Liver (tissue), 9 donors: ENCODE data around the gene RHAG. TPM values are rescaled to one million over a fixed set of nuclear protein-coding genes. Genes with fewer than 3 reads are reported as not detected.
A peak's percentile ranks its signal among the peaks of the same experiment; 100 is the strongest.

Experiments
- DNase-seq: peaks from one replicate; pipeline ENCODE4 v3.0.0-alpha.2; 2017; ENCODE audit warnings: low spot score
- H3K27ac ChIP-seq, 2 donors: one replicate each; pipeline ENCODE4 v1.7.0; 2013; ENCODE audit warnings: inconsistent platforms in 2 of 2, low read length in 2 of 2, control low read depth in 1 of 2, low read depth in 1 of 2, mild to moderate bottlenecking in 1 of 2
- H3K27me3 ChIP-seq, 4 donors: one replicate each; pipeline versions ENCODE4 v1.6.1 to v1.7.0; 2013; ENCODE audit warnings: low read length in 3 of 4, inconsistent platforms in 1 of 4, mild to moderate bottlenecking in 1 of 4, moderate library complexity in 1 of 4; ENCODE audit not compliant: control insufficient read depth in 4 of 4, insufficient read depth in 4 of 4
- H3K36me3 ChIP-seq, 4 donors: one replicate each; pipeline versions ENCODE4 v1.6.1 to v1.7.0; 2013; ENCODE audit warnings: low read length in 3 of 4, mild to moderate bottlenecking in 3 of 4, low read depth in 1 of 4, moderate library complexity in 1 of 4; ENCODE audit not compliant: control insufficient read depth in 4 of 4, insufficient read depth in 3 of 4
- H3K4me1 ChIP-seq, 4 donors: one replicate each; pipeline versions ENCODE4 v1.6.1 to v1.7.0; 2013; ENCODE audit warnings: low read length in 3 of 4, mild to moderate bottlenecking in 3 of 4, moderate library complexity in 1 of 4; ENCODE audit not compliant: control insufficient read depth in 4 of 4, insufficient read depth in 4 of 4
- H3K4me3 ChIP-seq, 3 donors: one replicate each; pipeline versions ENCODE4 v1.6.1 to v1.7.0; 2013; ENCODE audit warnings: low read length in 3 of 3, control low read depth in 1 of 3, low read depth in 1 of 3, mild to moderate bottlenecking in 1 of 3
- H3K9ac ChIP-seq, 2 donors: one replicate each; pipeline ENCODE4 v1.7.0; 2013; ENCODE audit warnings: low read length in 2 of 2, mild to moderate bottlenecking in 2 of 2, moderate library complexity in 2 of 2, control low read depth in 1 of 2, low read depth in 1 of 2
- H3K9me3 ChIP-seq, 4 donors: one replicate each; pipeline versions ENCODE4 v1.6.1 to v1.7.0; 2013; ENCODE audit warnings: low read length in 3 of 4; ENCODE audit not compliant: control insufficient read depth in 4 of 4
- FOXA1 ChIP-seq: IDR thresholded peaks from 2 replicates; pipeline ENCODE4 v1.6.1; 2016; ENCODE audit warnings: antibody characterized with exemption
- FOXA2 ChIP-seq: IDR thresholded peaks from 2 replicates; pipeline ENCODE4 v1.6.1; 2016; ENCODE audit warnings: antibody characterized with exemption
- GABPA ChIP-seq, 2 donors: IDR thresholded peaks in 1 of 2; conservative IDR thresholded peaks in 1 of 2; 2 replicates each; pipeline ENCODE4 v1.6.1; 2016; ENCODE audit warnings: antibody characterized with exemption in 2 of 2, mild to moderate bottlenecking in 1 of 2, moderate library complexity in 1 of 2
- HNF4A ChIP-seq, 2 donors: conservative IDR thresholded peaks; 2 replicates each; pipeline ENCODE4 v1.6.1; 2016; ENCODE audit warnings: antibody characterized with exemption in 2 of 2, mild to moderate bottlenecking in 2 of 2
- JUND ChIP-seq, 2 donors: IDR thresholded peaks; 2 replicates each; pipeline ENCODE4 v1.6.1; 2016; ENCODE audit warnings: antibody characterized with exemption in 2 of 2
- NR2F2 ChIP-seq: IDR thresholded peaks from 2 replicates; pipeline ENCODE4 v1.6.1; 2016; ENCODE audit warnings: antibody characterized with exemption
- RAD21 ChIP-seq, 2 donors: IDR thresholded peaks; 2 replicates each; pipeline ENCODE4 v1.6.1; 2016; ENCODE audit warnings: antibody characterized with exemption in 2 of 2, mild to moderate bottlenecking in 2 of 2
- REST ChIP-seq: IDR thresholded peaks from 2 replicates; pipeline ENCODE4 v1.6.1; 2016; ENCODE audit warnings: antibody characterized with exemption, mild to moderate bottlenecking
- RXRA ChIP-seq, 2 donors: IDR thresholded peaks; 2 replicates each; pipeline ENCODE4 v1.6.1; 2017 to 2018; ENCODE audit warnings: antibody characterized with exemption in 2 of 2, mild to moderate bottlenecking in 1 of 2
- SP1 ChIP-seq: IDR thresholded peaks from 2 replicates; pipeline ENCODE4 v1.6.1; 2018; ENCODE audit warnings: antibody characterized with exemption, mild to moderate bottlenecking
- TAF1 ChIP-seq: conservative IDR thresholded peaks from 2 replicates; pipeline ENCODE4 v1.6.1; 2016; ENCODE audit warnings: antibody characterized with exemption, mild to moderate bottlenecking
- WGBS: extraction: QIAGEN DNeasy Blood & Tissue Kit; methylation state at CpG from one replicate; pipeline ENCODE4 v1.1.7; 2013; 5-methylcytosine and 5-hydroxymethylcytosine counted together
- polyA plus RNA-seq, 2 donors: library from polyadenylated mRNA; stranded (reverse) in 1 of 2; unstranded in 1 of 2; fragments of 200-250 nt in 1 of 2; fragments of >200 nt in 1 of 2; fragmentation: Nextera tagmentation in 1 of 2; extraction: Ambion mirVana in 1 of 2; gene quantifications; one replicate each; pipeline versions ENCODE4 v1.2.1 to v1.2.3, GENCODE V29; 2013 to 2015
- total RNA-seq, 2 donors: library from RNA; depleted of rRNA; stranded (reverse); fragments of >200 nt; gene quantifications; one replicate each; pipeline ENCODE4 v1.2.3, GENCODE V29; 2014
- TF ChIP-seq, protein P1 (sequence below): fragments of 150-350 bp; IDR thresholded peaks from 2 replicates; pipeline ENCODE4 v1.5.1; 2017; ENCODE audit warnings: improper control_type of control experiment, low read depth, low read length; ENCODE audit not compliant: missing input control
- TF ChIP-seq, protein P2 (sequence below): IDR thresholded peaks from 2 replicates; pipeline ENCODE4 v1.6.1; 2016; ENCODE audit warnings: antibody characterized with exemption
- donor health status: healthy.
- donor health status: healthy.
- donor health status: healthy.
- donor health status: healthy.
- donor health status: healthy.

Gene RHAG
- total RNA-seq (100 to 1,000 TPM in 1 of 2 donors, not detected in 1; 345 TPM), polyA plus RNA-seq (under 1 TPM in 1 of 2 donors, not detected in 1; 0.07 TPM)

GRCh38 chr6:49636713-49637349 is at the start of gene RHAG:
Gene RHAG, minus strand, starts transcription at chr6:49636839. Its CDS starts 27 bp downstream, at chr6:49636812.
- Histone ChIP-seq H3K27ac (no peak within 1 kb of the TSS), H3K9me3 (no peaks in the 10 kb centered on the region), H3K36me3 (no peaks in the 10 kb centered on the region), H3K9ac (no peak within 1 kb of the TSS), H3K4me1 (no peaks in the 10 kb centered on the region), H3K4me3 (no peak within 1 kb of the TSS), H3K27me3 (no peaks in the 10 kb centered on the region)
- WGBS = 72% methylated on average over 3 of the region's 3 CpGs
- peak; percentile 64 for DNase-seq
- TF ChIP-seq SP1 (no peak), REST (no peak), JUND (IDR thresholded peaks at IDR 0.05) (no peak), RXRA (IDR thresholded peaks at IDR 0.05) (no peak), RAD21 (IDR thresholded peaks at IDR 0.05) (no peak), NR2F2 (no peak), TAF1 (no peak), FOXA2 (no peak), HNF4A (conservative IDR thresholded peaks at IDR 0.05) (no peak)
- TF ChIP-seq, protein P1, sequence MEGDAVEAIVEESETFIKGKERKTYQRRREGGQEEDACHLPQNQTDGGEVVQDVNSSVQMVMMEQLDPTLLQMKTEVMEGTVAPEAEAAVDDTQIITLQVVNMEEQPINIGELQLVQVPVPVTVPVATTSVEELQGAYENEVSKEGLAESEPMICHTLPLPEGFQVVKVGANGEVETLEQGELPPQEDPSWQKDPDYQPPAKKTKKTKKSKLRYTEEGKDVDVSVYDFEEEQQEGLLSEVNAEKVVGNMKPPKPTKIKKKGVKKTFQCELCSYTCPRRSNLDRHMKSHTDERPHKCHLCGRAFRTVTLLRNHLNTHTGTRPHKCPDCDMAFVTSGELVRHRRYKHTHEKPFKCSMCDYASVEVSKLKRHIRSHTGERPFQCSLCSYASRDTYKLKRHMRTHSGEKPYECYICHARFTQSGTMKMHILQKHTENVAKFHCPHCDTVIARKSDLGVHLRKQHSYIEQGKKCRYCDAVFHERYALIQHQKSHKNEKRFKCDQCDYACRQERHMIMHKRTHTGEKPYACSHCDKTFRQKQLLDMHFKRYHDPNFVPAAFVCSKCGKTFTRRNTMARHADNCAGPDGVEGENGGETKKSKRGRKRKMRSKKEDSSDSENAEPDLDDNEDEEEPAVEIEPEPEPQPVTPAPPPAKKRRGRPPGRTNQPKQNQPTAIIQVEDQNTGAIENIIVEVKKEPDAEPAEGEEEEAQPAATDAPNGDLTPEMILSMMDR = no peak
- TF ChIP-seq, protein P2, sequence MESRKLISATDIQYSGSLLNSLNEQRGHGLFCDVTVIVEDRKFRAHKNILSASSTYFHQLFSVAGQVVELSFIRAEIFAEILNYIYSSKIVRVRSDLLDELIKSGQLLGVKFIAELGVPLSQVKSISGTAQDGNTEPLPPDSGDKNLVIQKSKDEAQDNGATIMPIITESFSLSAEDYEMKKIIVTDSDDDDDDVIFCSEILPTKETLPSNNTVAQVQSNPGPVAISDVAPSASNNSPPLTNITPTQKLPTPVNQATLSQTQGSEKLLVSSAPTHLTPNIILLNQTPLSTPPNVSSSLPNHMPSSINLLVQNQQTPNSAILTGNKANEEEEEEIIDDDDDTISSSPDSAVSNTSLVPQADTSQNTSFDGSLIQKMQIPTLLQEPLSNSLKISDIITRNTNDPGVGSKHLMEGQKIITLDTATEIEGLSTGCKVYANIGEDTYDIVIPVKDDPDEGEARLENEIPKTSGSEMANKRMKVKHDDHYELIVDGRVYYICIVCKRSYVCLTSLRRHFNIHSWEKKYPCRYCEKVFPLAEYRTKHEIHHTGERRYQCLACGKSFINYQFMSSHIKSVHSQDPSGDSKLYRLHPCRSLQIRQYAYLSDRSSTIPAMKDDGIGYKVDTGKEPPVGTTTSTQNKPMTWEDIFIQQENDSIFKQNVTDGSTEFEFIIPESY = no peak

- H3K27ac ChIP-seq = no peak overlapping the region
- H3K27me3 ChIP-seq = no peaks in the 10 kb centered on the region
- DNase-seq = no peak
- TF ChIP-seq FOXA1 = no peak
- no peak for TF ChIP-seq GABPA (IDR thresholded peaks at IDR 0.05 in 1 of 2, conservative IDR thresholded peaks at IDR 0.05 in 1 of 2)
- TF ChIP-seq SP1 = no peak
- TF ChIP-seq RXRA (IDR thresholded peaks at IDR 0.05) = no peak
- no peak for TF ChIP-seq FOXA2
- TF ChIP-seq, protein P1 = no peak
- H3K9ac ChIP-seq = no peak overlapping the region
- no peaks in the 10 kb centered on the region for H3K4me1 ChIP-seq
- 62% methylated on average over 4 of the region's 4 CpGs for WGBS
- no peak overlapping the region for H3K4me3 ChIP-seq
- no peaks in the 10 kb centered on the region for H3K9me3 ChIP-seq
- H3K36me3 ChIP-seq = no peaks in the 10 kb centered on the region
Observed at GRCh38 chr6:49676671-49677281, 40.1 kb upstream of the RHAG start.
